OCI-LY3 (cell line): ENCODE measurements around the gene TGFBRAP1.

ENCODE experiments used
- H2AFZ ChIP-seq: fragments of 200-600, 300-600 bp; shearing (Covaris generic); 2 replicates; pipeline ENCODE4 v1.6.0; 2014; ENCODE audit warnings: antibody characterized with exemption, low read depth, low read length
- H3K27ac ChIP-seq: fragments of 200-600, 300-600 bp; sonication (generic); 2 replicates; pipeline ENCODE4 v1.5.1; 2014; ENCODE audit warnings: mild to moderate bottlenecking, low read length, moderate library complexity, mixed read lengths
- H3K27me3 ChIP-seq: fragments of 200-600, 300-600 bp; sonication (generic); 2 replicates; pipeline ENCODE4 v1.6.1; 2014; ENCODE audit warnings: low read depth, low read length, mixed read lengths
- H3K36me3 ChIP-seq: fragments of 200-600, 300-600 bp; sonication (generic); replicated peaks from 2 replicates; pipeline ENCODE3; 2014; ENCODE audit warnings: low read depth, low read length, mixed read lengths
- H3K4me1 ChIP-seq: fragments of 300-600, 200-600 bp; sonication (generic); 2 replicates; pipeline ENCODE4 v1.6.1; 2014; ENCODE audit warnings: low read length, mixed read lengths
- H3K4me2 ChIP-seq: fragments of 200-600, 300-600 bp; sonication (generic); 2 replicates; pipeline ENCODE4 v1.6.1; 2014; ENCODE audit warnings: low read length, mixed read lengths
- H3K4me3 ChIP-seq: fragments of 300-600, 200-600 bp; sonication (generic); 2 replicates; pipeline ENCODE4 v1.5.1; 2014; ENCODE audit warnings: antibody characterized with exemption, mild to moderate bottlenecking, low read length, moderate library complexity
- H3K79me2 ChIP-seq: fragments of 300-600, 200-600 bp; shearing (Covaris generic); 2 replicates; pipeline ENCODE4 v1.6.1; 2014; ENCODE audit warnings: mild to moderate bottlenecking, low read length, mixed read lengths
- H3K9ac ChIP-seq: fragments of 300-600, 200-600 bp; shearing (Covaris generic); 2 replicates; pipeline ENCODE4 v1.6.0; 2014; ENCODE audit warnings: mild to moderate bottlenecking, low read length, moderate library complexity
- H3K9me3 ChIP-seq: fragments of 200-600, 300-600 bp; shearing (Covaris generic); 2 replicates; pipeline ENCODE4 v1.6.1; 2014; ENCODE audit warnings: low read length, mixed read lengths; ENCODE audit not compliant: insufficient read depth
- H4K20me1 ChIP-seq: fragments of 200-600, 300-600 bp; sonication (generic); 2 replicates; pipeline ENCODE4 v1.6.1; 2016; ENCODE audit warnings: low read length, mixed read lengths; ENCODE audit not compliant: insufficient read depth
- EZH2phosphoT487 ChIP-seq: fragments of 200-600 bp; shearing (Covaris generic); IDR thresholded peaks from 2 replicates; pipeline ENCODE4 v1.6.1; 2018; ENCODE audit warnings: antibody characterized with exemption, mixed run types, low read depth
- TF ChIP-seq, protein P1 (sequence below): fragments of 200-600, 300-600 bp; sonication (generic); IDR thresholded peaks from 2 replicates; pipeline ENCODE4 v1.5.1; 2014; ENCODE audit warnings: antibody characterized with exemption, low read length, low read depth

TGFBRAP1 gene

DNA sequence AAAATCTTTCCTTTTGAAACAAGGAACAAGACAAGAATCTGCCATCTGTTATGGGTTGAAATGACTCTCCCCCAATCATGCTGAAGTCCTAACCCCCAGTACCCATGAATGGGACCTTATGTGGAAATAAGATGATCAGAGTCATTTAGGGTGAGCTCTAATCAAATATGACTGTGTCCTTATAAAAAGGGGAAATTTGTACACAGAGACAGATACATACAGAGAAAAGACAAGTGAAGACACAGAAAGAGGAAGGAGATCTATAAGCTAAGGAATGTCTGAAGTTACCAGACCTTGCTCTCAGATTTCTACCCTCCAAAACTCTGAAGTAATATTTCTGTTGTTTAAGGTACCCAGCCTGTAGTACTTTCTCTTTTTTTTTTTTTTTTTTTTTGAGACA lies 15.7 kb downstream of the TGFBRAP1 start:
- TF ChIP-seq, protein P1, sequence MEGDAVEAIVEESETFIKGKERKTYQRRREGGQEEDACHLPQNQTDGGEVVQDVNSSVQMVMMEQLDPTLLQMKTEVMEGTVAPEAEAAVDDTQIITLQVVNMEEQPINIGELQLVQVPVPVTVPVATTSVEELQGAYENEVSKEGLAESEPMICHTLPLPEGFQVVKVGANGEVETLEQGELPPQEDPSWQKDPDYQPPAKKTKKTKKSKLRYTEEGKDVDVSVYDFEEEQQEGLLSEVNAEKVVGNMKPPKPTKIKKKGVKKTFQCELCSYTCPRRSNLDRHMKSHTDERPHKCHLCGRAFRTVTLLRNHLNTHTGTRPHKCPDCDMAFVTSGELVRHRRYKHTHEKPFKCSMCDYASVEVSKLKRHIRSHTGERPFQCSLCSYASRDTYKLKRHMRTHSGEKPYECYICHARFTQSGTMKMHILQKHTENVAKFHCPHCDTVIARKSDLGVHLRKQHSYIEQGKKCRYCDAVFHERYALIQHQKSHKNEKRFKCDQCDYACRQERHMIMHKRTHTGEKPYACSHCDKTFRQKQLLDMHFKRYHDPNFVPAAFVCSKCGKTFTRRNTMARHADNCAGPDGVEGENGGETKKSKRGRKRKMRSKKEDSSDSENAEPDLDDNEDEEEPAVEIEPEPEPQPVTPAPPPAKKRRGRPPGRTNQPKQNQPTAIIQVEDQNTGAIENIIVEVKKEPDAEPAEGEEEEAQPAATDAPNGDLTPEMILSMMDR, result no peak
- no peak for TF ChIP-seq EZH2phosphoT487
- H3K4me3 ChIP-seq, result peak overlapping the region; percentile 22
- H2AFZ ChIP-seq, result no peak overlapping the region
- peaks cover 97% of the 10 kb centered on the region for H3K79me2 ChIP-seq
- H3K27ac ChIP-seq, result peak overlapping the region; percentile 79
- peaks cover 64% of the 10 kb centered on the region for H3K4me1 ChIP-seq
- peaks cover 14% of the 10 kb centered on the region for H4K20me1 ChIP-seq
- H3K36me3 ChIP-seq, result peaks cover 4% of the 10 kb centered on the region
- peak overlapping the region; percentile 42 for H3K4me2 ChIP-seq
- no peaks in the 10 kb centered on the region for H3K9me3 ChIP-seq
- H3K27me3 ChIP-seq, result no peaks in the 10 kb centered on the region
- H3K9ac ChIP-seq, result peak overlapping the region; percentile 7; the same call in 1 of the 2 replicates

DNA sequence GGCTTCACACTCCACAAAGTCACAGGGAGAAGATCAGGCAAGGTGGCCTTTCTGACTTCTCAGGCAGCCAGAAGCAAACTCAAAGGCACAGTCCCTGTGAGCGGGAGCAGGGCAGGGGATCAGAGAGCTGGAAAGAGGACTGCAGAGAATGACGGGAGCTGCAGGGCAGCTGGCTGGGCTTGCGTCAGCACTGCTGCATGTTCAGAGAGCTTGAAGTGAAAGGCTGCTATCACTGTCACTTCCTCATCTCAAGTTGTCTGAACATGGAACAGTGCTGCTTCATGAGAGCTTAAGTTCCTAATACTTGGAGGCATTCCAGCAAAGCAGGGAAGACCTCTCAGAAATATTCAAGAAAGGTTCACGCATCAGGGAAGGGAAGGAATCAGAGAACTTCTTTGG lies 20.4 kb downstream of the TGFBRAP1 start:
- peaks cover 94% of the 10 kb centered on the region for H3K79me2 ChIP-seq
- no peak for TF ChIP-seq EZH2phosphoT487
- TF ChIP-seq, protein P1, result no peak
- H3K4me3 ChIP-seq, result peak overlapping the region; percentile 60
- peaks cover 21% of the 10 kb centered on the region for H4K20me1 ChIP-seq
- H3K27ac ChIP-seq, result peak overlapping the region; percentile 67
- peaks cover 17% of the 10 kb centered on the region for H3K36me3 ChIP-seq
- no peaks in the 10 kb centered on the region for H3K9me3 ChIP-seq
- peaks cover 47% of the 10 kb centered on the region for H3K4me1 ChIP-seq
- H3K9ac ChIP-seq, result peak overlapping the region; percentile 40; the same call in 1 of the 2 replicates
- peak overlapping the region; percentile 90 for H3K4me2 ChIP-seq
- no peaks in the 10 kb centered on the region for H3K27me3 ChIP-seq
- no peak overlapping the region for H2AFZ ChIP-seq

DNA sequence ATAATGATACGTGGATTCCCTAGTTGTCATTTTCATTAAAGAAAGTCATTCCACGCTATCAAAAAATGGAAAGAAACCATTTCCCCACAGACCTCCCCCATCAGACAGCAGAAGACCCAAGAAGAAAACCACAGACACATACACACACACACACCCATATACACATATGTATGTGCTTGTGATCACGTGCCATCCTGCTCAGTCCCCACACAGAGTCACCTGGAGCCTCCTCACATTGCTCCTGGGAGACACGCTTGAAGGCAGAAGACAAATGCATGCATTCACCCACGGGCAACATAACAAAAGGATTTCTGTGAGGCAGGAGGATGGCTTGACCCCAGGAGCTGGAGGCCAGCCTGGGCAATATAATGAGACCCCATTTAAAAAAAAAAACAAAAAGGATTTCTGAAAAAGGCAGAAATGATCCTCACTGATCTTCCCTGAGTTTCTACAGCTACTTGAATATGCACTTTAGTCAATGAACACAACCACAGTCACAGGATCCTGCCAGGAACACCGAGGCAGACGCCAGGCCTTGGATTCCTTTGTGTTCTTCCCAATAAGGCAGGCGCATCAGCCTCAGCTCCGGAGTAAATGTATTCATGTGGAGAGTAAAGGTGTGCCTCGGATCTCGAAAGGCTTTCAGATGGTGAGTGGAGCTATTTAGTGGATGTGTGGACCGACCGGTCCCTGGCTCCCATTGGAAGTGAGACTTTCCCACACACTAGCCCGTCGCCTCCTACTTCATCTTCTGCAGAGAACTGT lies 21.0 kb downstream of the TGFBRAP1 start:
- H3K9ac ChIP-seq, result peak overlapping the region; percentile 40; the same call in 1 of the 2 replicates
- H3K4me1 ChIP-seq, result peaks cover 42% of the 10 kb centered on the region
- H2AFZ ChIP-seq, result no peak overlapping the region
- peak overlapping the region; percentile 60 for H3K4me3 ChIP-seq
- H3K79me2 ChIP-seq, result peaks cover 94% of the 10 kb centered on the region
- peak overlapping the region; percentile 90 for H3K4me2 ChIP-seq
- H4K20me1 ChIP-seq, result peaks cover 21% of the 10 kb centered on the region
- peaks cover 17% of the 10 kb centered on the region for H3K36me3 ChIP-seq
- no peaks in the 10 kb centered on the region for H3K9me3 ChIP-seq
- TF ChIP-seq, protein P1, result no peak
- no peak for TF ChIP-seq EZH2phosphoT487
- peak overlapping the region; percentile 67 for H3K27ac ChIP-seq
- no peaks in the 10 kb centered on the region for H3K27me3 ChIP-seq

DNA sequence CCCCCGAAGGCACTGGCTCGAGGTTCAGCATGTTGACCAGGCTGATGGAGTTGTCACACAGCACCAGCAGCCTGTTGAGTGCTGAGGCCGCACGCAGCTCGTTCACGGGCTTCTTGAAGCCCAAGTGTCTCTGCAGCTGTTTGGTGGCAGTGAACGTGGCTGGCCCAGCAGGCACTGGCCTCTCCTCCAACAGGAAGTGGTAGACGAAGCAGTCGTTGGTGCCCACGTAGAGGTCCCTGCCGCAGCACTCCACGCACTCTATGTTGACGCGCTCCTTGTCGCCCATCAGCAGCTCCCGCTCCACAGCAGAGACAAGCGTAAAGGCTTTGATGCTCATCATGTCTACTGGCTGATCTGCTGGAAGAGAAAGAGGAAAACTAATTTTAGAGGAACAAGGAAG lies 21.6 kb downstream of the TGFBRAP1 start:
- Histone ChIP-seq H3K4me1 (peaks cover 36% of the 10 kb centered on the region), H3K79me2 (peaks cover 94% of the 10 kb centered on the region), H3K27ac (no peak overlapping the region), H3K4me2 (no peak overlapping the region), H3K27me3 (no peaks in the 10 kb centered on the region), H2AFZ (no peak overlapping the region), H3K4me3 (no peak overlapping the region), H3K36me3 (peaks cover 17% of the 10 kb centered on the region), H4K20me1 (peaks cover 17% of the 10 kb centered on the region), H3K9ac (no peak overlapping the region), H3K9me3 (no peaks in the 10 kb centered on the region)
- no peak for TF ChIP-seq EZH2phosphoT487
- TF ChIP-seq, protein P1, result no peak
